Bronchial epithelial cell (primary cell): ENCODE measurements around the gene DEFB132. TPM values are rescaled to one million over a fixed set of nuclear protein-coding genes. Genes with fewer than 3 reads are reported as not detected.
A peak's percentile ranks its signal among the peaks of the same experiment; 100 is the strongest.

Source experiments
- DNase-seq: peaks from one replicate; pipeline ENCODE4 v3.0.0-alpha.2; 2010; ENCODE audit warnings: low read depth
- FAIRE-seq: peaks from 2 replicates; lab custom pipeline; 2011; peaks lifted over from hg19 to GRCh38; lab: Jason Lieb, UNC
- H3K27me3 ChIP-seq: 2 replicates; pipeline ENCODE4 v1.5.1; 2011; ENCODE audit warnings: low read length; ENCODE audit not compliant: control insufficient read depth, insufficient read depth
- H3K36me3 ChIP-seq: 2 replicates; pipeline ENCODE4 v1.5.1; 2011; ENCODE audit warnings: low read length; ENCODE audit not compliant: control insufficient read depth, insufficient read depth
- H3K4me3 ChIP-seq: 2 replicates; pipeline ENCODE4 v1.5.1; 2011; ENCODE audit warnings: mild to moderate bottlenecking, low read depth, low read length, control low read depth
- CTCF ChIP-seq: IDR thresholded peaks from 2 replicates; pipeline ENCODE4 v1.5.1; 2011; ENCODE audit warnings: mild to moderate bottlenecking, moderate library complexity, low read length, control low read depth, inconsistent platforms; ENCODE audit not compliant: insufficient read depth, severe bottlenecking
- total RNA-seq: library from RNA; depleted of rRNA; stranded (reverse); fragments of >200 nt; gene quantifications from 2 replicates; pipeline ENCODE4 v1.2.1, GENCODE V29; 2014

Gene DEFB132
- total RNA-seq, 1 donor from 2014 or later, result not detected

- no peak for TF ChIP-seq CTCF
- Histone ChIP-seq H3K36me3 (no peaks in the 10 kb centered on the region), H3K4me3 (no peak overlapping the region), H3K27me3 (no peaks in the 10 kb centered on the region)
- DNase-seq (no peak), FAIRE-seq (no peak)
These were observed 840 bp downstream of the DEFB132 start for GRCh38 chr20:258269-258858.

GRCh38 chr20:258963-259362, 1.4 kb downstream of the DEFB132 start:
- H3K27me3 ChIP-seq, result no peaks in the 10 kb centered on the region
- no peaks in the 10 kb centered on the region for H3K36me3 ChIP-seq
- FAIRE-seq (no peak), DNase-seq (peak; percentile 30)
- TF ChIP-seq CTCF, result no peak
- no peak overlapping the region for H3K4me3 ChIP-seq

- no peak for FAIRE-seq
- no peak for TF ChIP-seq CTCF
- DNase-seq, result no peak
- H3K27me3 ChIP-seq, result no peaks in the 10 kb centered on the region
- no peak overlapping the region for H3K4me3 ChIP-seq
- H3K36me3 ChIP-seq, result no peaks in the 10 kb centered on the region
These were observed 2.5 kb downstream of the DEFB132 start for GRCh38 chr20:259981-260380.

GRCh38 chr20:263701-264100, 6.2 kb downstream of the DEFB132 start:
- peaks cover 6% of the 10 kb centered on the region for H3K27me3 ChIP-seq
- H3K4me3 ChIP-seq, result no peak overlapping the region
- H3K36me3 ChIP-seq, result no peaks in the 10 kb centered on the region
- no peak for TF ChIP-seq CTCF
- FAIRE-seq (no peak), DNase-seq (no peak)

GRCh38 chr20:266596-267562, 9.4 kb downstream of the DEFB132 start:
- Histone ChIP-seq H3K27me3 (peaks cover 6% of the 10 kb centered on the region), H3K36me3 (no peaks in the 10 kb centered on the region), H3K4me3 (peak overlapping the region; percentile 39)
- TF ChIP-seq CTCF, result peak; percentile 97
- peak; percentile 34 for DNase-seq
- FAIRE-seq, result no peak
